Neural cell (in vitro differentiated cells): ENCODE measurements around the gene NXPE1. TPM values are rescaled to one million over a fixed set of nuclear protein-coding genes. Genes with fewer than 3 reads are reported as not detected.

ENCODE experiments used
- H2AFZ ChIP-seq: fragments of 200-600, 300-800 bp; sonication (generic), shearing (Covaris generic); 2 replicates; pipeline ENCODE4 v1.6.0; 2014; ENCODE audit warnings: low read depth, mild to moderate bottlenecking, antibody characterized with exemption, low read length, moderate library complexity
- H3F3A ChIP-seq: fragments of 200-600 bp; shearing (Covaris generic); 2 replicates; pipeline ENCODE4 v1.6.1; 2016; ENCODE audit warnings: mild to moderate bottlenecking, moderate library complexity, mixed read lengths, antibody characterized with exemption, low read length; ENCODE audit not compliant: insufficient read depth, poor library complexity, severe bottlenecking
- H3K27ac ChIP-seq: fragments of 200-600, 300-800 bp; sonication (generic), shearing (Covaris generic); 2 replicates; pipeline ENCODE4 v1.5.1; 2014; ENCODE audit warnings: mild to moderate bottlenecking, low read length, moderate library complexity
- H3K27me3 ChIP-seq: fragments of 300-800, 200-600 bp; sonication (generic), shearing (Covaris generic); 2 replicates; pipeline ENCODE4 v1.6.0; 2014; ENCODE audit warnings: mild to moderate bottlenecking, low read depth, low read length, moderate library complexity; ENCODE audit not compliant: insufficient read depth
- H3K36me3 ChIP-seq: fragments of 300-800, 200-600 bp; sonication (generic), shearing (Covaris generic); 2 replicates; pipeline ENCODE4 v1.5.1; 2014; ENCODE audit warnings: mild to moderate bottlenecking, antibody characterized with exemption, low read length, moderate library complexity; ENCODE audit not compliant: insufficient read depth
- H3K4me2 ChIP-seq: fragments of 300-800, 200-600 bp; sonication (generic), shearing (Covaris generic); 2 replicates; pipeline ENCODE4 v1.6.0; 2014; ENCODE audit warnings: mild to moderate bottlenecking, low read length
- H3K4me3 ChIP-seq: fragments of 300-800, 200-600 bp; sonication (generic), shearing (Covaris generic); 2 replicates; pipeline ENCODE4 v1.5.1; 2014; ENCODE audit warnings: mild to moderate bottlenecking, low read length, moderate library complexity
- H3K79me2 ChIP-seq: fragments of 200-600 bp; shearing (Covaris generic); replicated peaks from 2 replicates; pipeline ENCODE4 v1.6.0; 2014; ENCODE audit warnings: mild to moderate bottlenecking, low read length, moderate library complexity; ENCODE audit not compliant: insufficient read depth
- H3K9ac ChIP-seq: fragments of 300-800, 200-600 bp; sonication (generic), shearing (Covaris generic); 2 replicates; pipeline ENCODE4 v1.6.1; 2016; ENCODE audit warnings: mild to moderate bottlenecking, low read length, mixed read lengths
- H3K9me2 ChIP-seq: fragments of 200-600 bp; shearing (Covaris generic); 2 replicates; pipeline ENCODE4 v1.6.1; 2016; ENCODE audit warnings: mild to moderate bottlenecking, low read length, mixed read lengths; ENCODE audit not compliant: insufficient read depth
- H3K9me3 ChIP-seq: fragments of 200-600, 300-800 bp; sonication (generic), shearing (Covaris generic); 2 replicates; pipeline ENCODE4 v1.6.1; 2016; ENCODE audit warnings: mild to moderate bottlenecking, mixed run types, low read length, moderate library complexity, mixed read lengths
- H4K20me1 ChIP-seq: fragments of 200-600 bp; shearing (Covaris generic); 2 replicates; pipeline ENCODE4 v1.6.1; 2016; ENCODE audit warnings: mild to moderate bottlenecking, mixed run types; ENCODE audit not compliant: insufficient read depth
- EP300 ChIP-seq: fragments of 450-650 bp; conservative IDR thresholded peaks from 2 replicates; pipeline ENCODE4 v1.6.1; 2014; ENCODE audit warnings: antibody characterized with exemption, mild to moderate bottlenecking, moderate library complexity; ENCODE audit not compliant: poor library complexity, severe bottlenecking
- EZH2 ChIP-seq: fragments of 200-600, 300-800 bp; shearing (Covaris generic), sonication (generic); IDR thresholded peaks from 2 replicates; pipeline ENCODE4 v1.6.1; 2014; ENCODE audit warnings: antibody characterized with exemption, low read length, borderline replicate concordance, mild to moderate bottlenecking; ENCODE audit not compliant: insufficient read depth, poor library complexity, severe bottlenecking
- MXI1 ChIP-seq: fragments of 450-650 bp; conservative IDR thresholded peaks from 2 replicates; pipeline ENCODE4 v1.6.1; 2014; ENCODE audit warnings: antibody characterized with exemption, mild to moderate bottlenecking; ENCODE audit not compliant: poor library complexity, severe bottlenecking
- POLR2AphosphoS5 ChIP-seq: IDR thresholded peaks from 2 replicates; pipeline ENCODE4 v1.6.1; 2012
- RAD21 ChIP-seq: fragments of 450-650 bp; conservative IDR thresholded peaks from 2 replicates; pipeline ENCODE4 v1.6.1; 2014; ENCODE audit warnings: antibody characterized with exemption, mild to moderate bottlenecking, moderate library complexity
- SMC3 ChIP-seq: fragments of 450-650 bp; conservative IDR thresholded peaks from 2 replicates; pipeline ENCODE4 v1.6.1; 2014; ENCODE audit warnings: antibody characterized with exemption, mild to moderate bottlenecking, moderate library complexity; ENCODE audit not compliant: poor library complexity
- TAF1 ChIP-seq: IDR thresholded peaks from 2 replicates; pipeline ENCODE4 v1.6.1; 2012; ENCODE audit warnings: low read depth
- polyA plus RNA-seq: library from polyadenylated mRNA; depleted of rRNA; stranded (reverse); fragments of >200 nt; gene quantifications from 2 replicates; pipeline ENCODE4 v1.2.3, GENCODE V29; 2014
- TF ChIP-seq, protein P1 (sequence below): IDR thresholded peaks from 2 replicates; pipeline ENCODE4 v1.6.1; 2012; ENCODE audit warnings: borderline replicate concordance
- TF ChIP-seq, protein P2 (sequence below): fragments of 450-650 bp; IDR thresholded peaks from 2 replicates; pipeline ENCODE4 v1.5.1; 2014; ENCODE audit warnings: antibody characterized with exemption, mild to moderate bottlenecking, moderate library complexity; ENCODE audit not compliant: poor library complexity, severe bottlenecking

Gene NXPE1
- polyA plus RNA-seq, 1 donor from 2014 or later = not detected

DNA sequence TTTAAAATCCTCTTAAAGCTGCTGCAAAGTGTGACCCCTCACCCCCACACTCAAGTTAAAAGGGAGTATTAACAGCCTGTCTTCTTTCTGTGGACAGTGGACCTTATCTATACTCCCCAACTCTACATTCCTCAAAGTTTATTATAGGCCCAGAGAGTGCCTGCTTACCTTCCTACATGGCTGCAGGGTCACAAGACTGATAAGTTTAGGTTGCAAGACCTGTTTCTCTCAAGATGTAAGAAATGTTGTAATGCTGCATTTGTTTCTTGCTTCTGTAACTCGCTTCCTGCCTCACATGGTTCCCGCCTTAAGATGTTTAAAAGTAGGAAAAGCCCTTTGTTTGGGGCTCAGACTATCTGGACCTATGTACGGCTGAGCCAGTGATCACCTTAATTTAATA lies 10.1 kb upstream of the NXPE1 start:
- Histone ChIP-seq H3F3A (no peaks in the 10 kb centered on the region), H4K20me1 (no peaks in the 10 kb centered on the region), H2AFZ (no peak overlapping the region), H3K9me3 (no peaks in the 10 kb centered on the region), H3K36me3 (no peaks in the 10 kb centered on the region), H3K79me2 (no peaks in the 10 kb centered on the region), H3K27ac (no peak overlapping the region), H3K27me3 (no peaks in the 10 kb centered on the region), H3K9me2 (no peaks in the 10 kb centered on the region), H3K4me3 (no peak overlapping the region), H3K9ac (no peak overlapping the region), H3K4me2 (no peak overlapping the region)
- TF ChIP-seq EP300 (no peak), MXI1 (no peak), POLR2AphosphoS5 (no peak), RAD21 (no peak), TAF1 (no peak), SMC3 (no peak), EZH2 (no peak)
- TF ChIP-seq, protein P1, sequence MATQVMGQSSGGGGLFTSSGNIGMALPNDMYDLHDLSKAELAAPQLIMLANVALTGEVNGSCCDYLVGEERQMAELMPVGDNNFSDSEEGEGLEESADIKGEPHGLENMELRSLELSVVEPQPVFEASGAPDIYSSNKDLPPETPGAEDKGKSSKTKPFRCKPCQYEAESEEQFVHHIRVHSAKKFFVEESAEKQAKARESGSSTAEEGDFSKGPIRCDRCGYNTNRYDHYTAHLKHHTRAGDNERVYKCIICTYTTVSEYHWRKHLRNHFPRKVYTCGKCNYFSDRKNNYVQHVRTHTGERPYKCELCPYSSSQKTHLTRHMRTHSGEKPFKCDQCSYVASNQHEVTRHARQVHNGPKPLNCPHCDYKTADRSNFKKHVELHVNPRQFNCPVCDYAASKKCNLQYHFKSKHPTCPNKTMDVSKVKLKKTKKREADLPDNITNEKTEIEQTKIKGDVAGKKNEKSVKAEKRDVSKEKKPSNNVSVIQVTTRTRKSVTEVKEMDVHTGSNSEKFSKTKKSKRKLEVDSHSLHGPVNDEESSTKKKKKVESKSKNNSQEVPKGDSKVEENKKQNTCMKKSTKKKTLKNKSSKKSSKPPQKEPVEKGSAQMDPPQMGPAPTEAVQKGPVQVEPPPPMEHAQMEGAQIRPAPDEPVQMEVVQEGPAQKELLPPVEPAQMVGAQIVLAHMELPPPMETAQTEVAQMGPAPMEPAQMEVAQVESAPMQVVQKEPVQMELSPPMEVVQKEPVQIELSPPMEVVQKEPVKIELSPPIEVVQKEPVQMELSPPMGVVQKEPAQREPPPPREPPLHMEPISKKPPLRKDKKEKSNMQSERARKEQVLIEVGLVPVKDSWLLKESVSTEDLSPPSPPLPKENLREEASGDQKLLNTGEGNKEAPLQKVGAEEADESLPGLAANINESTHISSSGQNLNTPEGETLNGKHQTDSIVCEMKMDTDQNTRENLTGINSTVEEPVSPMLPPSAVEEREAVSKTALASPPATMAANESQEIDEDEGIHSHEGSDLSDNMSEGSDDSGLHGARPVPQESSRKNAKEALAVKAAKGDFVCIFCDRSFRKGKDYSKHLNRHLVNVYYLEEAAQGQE = no peak
- TF ChIP-seq, protein P2, sequence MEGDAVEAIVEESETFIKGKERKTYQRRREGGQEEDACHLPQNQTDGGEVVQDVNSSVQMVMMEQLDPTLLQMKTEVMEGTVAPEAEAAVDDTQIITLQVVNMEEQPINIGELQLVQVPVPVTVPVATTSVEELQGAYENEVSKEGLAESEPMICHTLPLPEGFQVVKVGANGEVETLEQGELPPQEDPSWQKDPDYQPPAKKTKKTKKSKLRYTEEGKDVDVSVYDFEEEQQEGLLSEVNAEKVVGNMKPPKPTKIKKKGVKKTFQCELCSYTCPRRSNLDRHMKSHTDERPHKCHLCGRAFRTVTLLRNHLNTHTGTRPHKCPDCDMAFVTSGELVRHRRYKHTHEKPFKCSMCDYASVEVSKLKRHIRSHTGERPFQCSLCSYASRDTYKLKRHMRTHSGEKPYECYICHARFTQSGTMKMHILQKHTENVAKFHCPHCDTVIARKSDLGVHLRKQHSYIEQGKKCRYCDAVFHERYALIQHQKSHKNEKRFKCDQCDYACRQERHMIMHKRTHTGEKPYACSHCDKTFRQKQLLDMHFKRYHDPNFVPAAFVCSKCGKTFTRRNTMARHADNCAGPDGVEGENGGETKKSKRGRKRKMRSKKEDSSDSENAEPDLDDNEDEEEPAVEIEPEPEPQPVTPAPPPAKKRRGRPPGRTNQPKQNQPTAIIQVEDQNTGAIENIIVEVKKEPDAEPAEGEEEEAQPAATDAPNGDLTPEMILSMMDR = no peak

DNA sequence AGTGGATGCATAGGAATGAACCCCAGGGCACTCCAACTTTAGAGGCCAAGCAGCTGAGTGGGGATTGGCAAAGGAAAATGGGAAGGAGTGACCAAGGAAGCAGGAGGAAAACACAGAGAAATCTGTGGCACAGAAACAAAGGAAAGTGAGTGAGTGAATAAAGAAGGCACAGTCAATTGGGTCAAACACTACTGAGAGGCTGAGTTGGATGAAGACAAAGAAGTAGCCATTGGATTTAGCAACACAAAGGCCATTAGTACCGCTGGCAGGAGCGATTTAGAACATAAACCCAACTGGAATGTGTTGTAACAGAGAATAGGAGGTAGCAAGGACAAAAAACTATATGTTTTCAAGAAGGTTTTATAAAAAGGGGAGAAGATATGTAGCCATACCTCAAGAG lies 6.6 kb upstream of the NXPE1 start:
- Histone ChIP-seq H3K4me2 (no peak overlapping the region), H3K36me3 (no peaks in the 10 kb centered on the region), H3F3A (no peaks in the 10 kb centered on the region), H3K9me2 (no peaks in the 10 kb centered on the region), H3K27me3 (no peaks in the 10 kb centered on the region), H3K4me3 (no peak overlapping the region), H2AFZ (no peak overlapping the region), H4K20me1 (no peaks in the 10 kb centered on the region), H3K9ac (no peak overlapping the region), H3K27ac (no peak overlapping the region), H3K79me2 (no peaks in the 10 kb centered on the region), H3K9me3 (no peaks in the 10 kb centered on the region)
- TF ChIP-seq RAD21 (no peak), POLR2AphosphoS5 (no peak), TAF1 (no peak), EZH2 (no peak)

DNA sequence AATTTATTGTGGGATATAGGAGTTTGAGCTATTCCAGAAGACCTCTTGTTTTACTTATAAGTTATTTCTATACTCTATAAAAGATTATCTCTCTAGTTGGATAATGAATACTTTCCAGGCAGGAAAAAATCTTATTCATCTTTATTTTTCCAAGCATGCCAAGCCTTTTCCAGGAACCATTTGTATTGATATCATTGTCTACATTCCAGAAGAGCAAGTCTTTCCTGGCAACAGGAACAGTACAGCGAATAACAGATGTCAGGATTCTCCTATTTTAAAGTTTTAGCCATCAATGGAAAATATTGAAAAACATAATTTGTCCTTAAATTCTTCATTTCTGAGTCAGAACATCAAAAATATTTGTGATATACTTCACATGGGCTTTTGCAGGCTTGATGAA lies 5.2 kb upstream of the NXPE1 start:
- no peaks in the 10 kb centered on the region for H3K79me2 ChIP-seq
- no peaks in the 10 kb centered on the region for H4K20me1 ChIP-seq
- H3K4me2 ChIP-seq = no peak overlapping the region
- no peaks in the 10 kb centered on the region for H3K9me2 ChIP-seq
- H2AFZ ChIP-seq = no peak overlapping the region
- H3K27ac ChIP-seq = no peak overlapping the region
- H3K27me3 ChIP-seq = no peaks in the 10 kb centered on the region
- no peak overlapping the region for H3K9ac ChIP-seq
- TF ChIP-seq MXI1 = no peak
- no peak for TF ChIP-seq POLR2AphosphoS5
- TF ChIP-seq EP300 = no peak
- TF ChIP-seq, protein P1 = no peak
- no peak for TF ChIP-seq SMC3
- TF ChIP-seq EZH2 = no peak
- TF ChIP-seq TAF1 = no peak
- TF ChIP-seq, protein P2 = no peak
- TF ChIP-seq RAD21 = no peak
- no peaks in the 10 kb centered on the region for H3F3A ChIP-seq
- no peaks in the 10 kb centered on the region for H3K9me3 ChIP-seq
- no peak overlapping the region for H3K4me3 ChIP-seq
- H3K36me3 ChIP-seq = no peaks in the 10 kb centered on the region
